ENCODE data around the gene COX6A2.
"Not testable (repeated sequence)": the region's sequence is repeated elsewhere in the genome, so short reads cannot be mapped to it uniquely, and the experiment has no call there.

The COX6A2 gene

GRCh38 chr16:31461921-31462804 is 34.0 kb upstream of the COX6A2 start:
- no peak for DNase-seq (ENCODE audit: insufficient read length, low spot score)
- no peak for FAIRE-seq

DNA sequence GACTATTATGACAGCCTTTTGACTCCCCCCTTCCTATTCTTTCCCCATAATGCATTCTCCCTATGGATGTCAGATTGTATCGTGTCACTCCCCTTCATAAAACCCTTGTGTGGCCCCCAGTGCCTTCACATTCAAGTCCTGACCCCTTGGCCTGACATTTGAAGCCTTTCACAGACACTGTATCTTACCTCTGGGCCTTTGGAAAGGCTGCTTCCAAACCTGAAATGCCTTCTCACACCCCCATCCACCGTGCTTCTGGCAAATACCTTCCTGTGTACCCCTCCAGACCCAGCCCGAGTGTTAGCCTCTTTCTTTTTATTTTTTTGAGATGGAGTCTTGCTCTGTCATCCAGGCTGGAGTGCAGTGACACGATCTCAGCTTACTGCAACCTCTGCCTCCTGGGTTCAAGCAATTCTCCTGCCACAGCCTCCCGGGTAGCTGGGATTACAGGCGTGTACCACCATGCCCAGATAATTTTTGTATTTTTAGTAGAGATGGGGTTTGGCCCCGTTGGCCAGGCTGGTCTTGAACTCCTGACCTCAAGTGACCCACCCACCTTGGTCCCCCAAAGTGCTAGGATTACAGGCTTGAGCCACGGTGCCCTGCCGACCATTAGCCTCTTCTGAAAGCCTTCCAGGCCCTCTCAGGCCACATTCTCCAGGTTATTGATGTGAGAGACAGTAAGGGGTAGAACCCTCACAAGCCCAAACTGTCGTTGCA is 33.2 kb upstream of the COX6A2 start:
- FAIRE-seq: no peak

GRCh38 chr16:31460582-31461002 is 32.4 kb upstream of the COX6A2 start:
- FAIRE-seq: no peak
- no peak for DNase-seq (ENCODE audit: insufficient read length, low spot score)

More for the DNA sequence above, 33.2 kb upstream of the COX6A2 start:
- no peak for DNase-seq (ENCODE audit: insufficient read length, low spot score)

GRCh38 chr16:31459687-31460581 is 31.8 kb upstream of the COX6A2 start:
- peak; percentile 98 for DNase-seq (ENCODE audit: insufficient read length, low spot score)
- FAIRE-seq: no peak

GRCh38 chr16:31458844-31459686 is 30.9 kb upstream of the COX6A2 start, which contains the start of gene ARMC5:
TSS of gene ARMC5 (plus strand) at chr16:31459501. CDS start at chr16:31459525, 24 bp downstream.
- FAIRE-seq: peak; percentile 97
- peak; percentile 93 for DNase-seq (ENCODE audit: insufficient read length, low spot score)

DNA sequence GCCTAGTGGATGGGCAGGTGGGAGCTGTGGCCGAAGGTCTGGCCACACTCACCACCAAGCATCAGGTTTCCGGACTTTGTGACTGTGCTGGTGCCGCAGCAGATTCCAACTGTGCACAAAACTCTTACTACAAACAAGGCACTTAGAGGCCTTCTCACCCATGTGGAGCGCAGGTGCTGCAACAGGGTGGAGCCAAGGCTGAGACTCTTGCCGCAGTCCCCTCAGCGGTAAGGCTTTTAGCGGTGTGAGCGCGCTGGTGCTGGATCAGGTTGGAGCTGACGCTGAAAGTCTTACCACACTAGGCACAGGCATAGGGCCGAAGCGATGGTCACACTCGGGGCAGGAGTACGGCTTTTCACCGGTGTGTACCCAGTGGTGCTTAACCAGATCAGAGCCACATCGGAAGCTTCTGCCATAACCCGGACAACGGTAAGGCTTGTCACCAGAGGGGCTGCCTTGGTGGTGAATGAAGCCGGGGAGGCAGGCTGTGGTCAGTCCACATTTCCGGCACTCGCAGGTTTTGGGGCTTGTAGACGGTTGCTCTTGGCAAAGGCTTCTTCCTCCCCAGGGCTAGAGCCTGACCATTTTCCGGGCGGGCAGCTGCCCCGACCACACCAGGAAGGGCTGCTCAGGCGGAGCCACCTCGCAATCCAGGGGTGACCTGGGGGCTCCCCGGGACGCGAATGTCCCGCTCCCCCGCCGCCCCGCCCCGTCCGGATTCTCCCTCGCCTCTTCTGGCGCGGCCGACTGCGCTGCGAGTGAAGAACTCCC is 30.1 kb upstream of the COX6A2 start:
- no peak for FAIRE-seq
- no peak for DNase-seq (ENCODE audit: insufficient read length, low spot score)

DNA sequence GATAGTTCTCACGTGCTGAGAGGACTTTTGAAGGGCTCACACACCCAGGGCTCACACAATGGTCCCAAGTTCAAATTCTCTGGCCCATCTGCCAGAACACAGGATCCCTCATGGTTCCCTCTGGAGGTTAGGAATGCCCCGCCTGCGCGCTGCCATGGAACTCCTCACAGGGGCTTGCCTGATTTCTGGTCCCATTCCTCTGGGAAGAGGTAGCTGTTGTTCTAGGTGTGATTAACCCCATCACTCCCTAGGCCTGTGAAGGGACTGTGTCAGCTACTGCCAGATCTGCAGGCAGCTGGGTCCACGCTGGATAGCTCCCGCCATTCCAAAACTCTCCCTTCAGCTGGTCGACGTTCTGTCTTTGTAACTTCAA is 28.8 kb upstream of the COX6A2 start:
- FAIRE-seq: no peak

GRCh38 chr16:31455601-31456314 is 27.6 kb upstream of the COX6A2 start:
- no peak for FAIRE-seq
- DNase-seq (ENCODE audit: insufficient read length, low spot score): no peak

More for the DNA sequence above, 28.8 kb upstream of the COX6A2 start:
- no peak for DNase-seq (ENCODE audit: insufficient read length, low spot score)

DNA sequence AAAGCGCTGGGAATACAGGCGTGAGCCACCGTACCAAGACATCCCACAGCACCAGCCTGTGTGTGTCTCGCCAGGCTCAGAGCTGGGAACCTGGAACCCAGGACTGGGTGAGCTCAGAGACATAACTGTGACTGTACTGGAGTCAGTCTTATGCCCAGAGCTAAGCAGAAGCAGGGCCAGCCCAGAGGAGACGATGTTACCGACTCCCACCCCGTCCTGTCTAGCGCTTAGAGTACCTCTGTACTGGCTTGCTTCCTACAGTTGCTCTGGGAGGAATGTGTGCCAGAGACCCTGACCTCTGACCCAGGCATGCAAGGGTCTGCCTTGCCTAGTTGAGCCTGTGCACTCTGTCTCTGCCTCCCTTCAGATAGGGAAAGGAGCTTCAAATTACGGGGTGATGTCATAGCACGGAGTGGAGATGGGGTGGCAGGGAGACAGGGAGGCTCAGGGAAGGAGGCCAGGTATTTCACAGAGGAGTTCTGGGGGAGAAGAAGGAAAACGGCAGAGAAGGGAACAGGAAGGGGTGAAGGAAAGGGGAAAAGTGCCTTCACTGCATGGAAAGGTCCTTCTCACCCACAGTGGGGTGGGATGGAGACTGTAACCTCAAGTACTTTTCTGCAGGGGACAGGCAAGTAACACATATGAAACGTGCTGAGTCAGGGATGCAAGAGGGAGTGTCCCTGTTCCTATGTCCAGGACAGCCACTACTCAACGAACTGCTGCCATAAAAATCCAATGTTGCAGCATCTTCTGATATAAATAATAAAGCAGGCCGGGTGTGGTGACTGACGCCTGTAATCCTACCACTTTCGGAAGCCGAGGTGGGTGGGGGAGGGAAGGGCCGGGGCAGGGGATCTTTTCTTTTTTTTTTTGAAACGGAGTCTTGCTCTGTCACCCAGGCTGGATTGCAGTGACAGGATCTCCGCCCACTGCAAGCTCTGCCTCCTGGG is 25.4 kb upstream of the COX6A2 start:
- FAIRE-seq (no peak), DNase-seq (ENCODE audit: insufficient read length, low spot score) (no peak)

- peak; percentile 64 for DNase-seq (ENCODE audit: insufficient read length, low spot score)
- no peak for FAIRE-seq
These were observed 24.5 kb upstream of the COX6A2 start for GRCh38 chr16:31452631-31453106.

GRCh38 chr16:31451681-31452351 is 23.7 kb upstream of the COX6A2 start:
- peak; percentile 60 for DNase-seq (ENCODE audit: insufficient read length, low spot score)
- FAIRE-seq: no peak

DNA sequence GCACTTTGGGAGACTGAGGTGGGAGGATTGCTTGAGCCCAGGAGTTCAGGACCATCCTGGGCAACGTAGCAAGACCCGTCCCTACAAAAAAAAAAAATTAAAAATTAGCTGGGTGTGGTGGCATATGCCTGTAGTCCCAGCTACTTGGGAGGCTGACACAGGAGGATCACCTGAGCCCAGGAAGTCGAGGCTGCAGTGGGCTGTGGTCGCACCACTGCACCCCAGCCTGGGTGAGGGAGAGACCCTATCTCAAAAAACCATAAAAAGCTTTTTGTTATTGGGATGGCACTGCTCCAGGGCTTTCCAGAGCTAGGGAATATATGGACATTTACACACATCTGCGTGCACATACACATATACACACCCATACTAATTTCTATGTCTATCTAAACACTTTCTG is 23.0 kb upstream of the COX6A2 start:
- DNase-seq (ENCODE audit: insufficient read length, low spot score): no peak
- FAIRE-seq: no peak

GRCh38 chr16:31445931-31446330 is 17.8 kb upstream of the COX6A2 start:
- not testable (repeated sequence) for FAIRE-seq; DNase-seq (ENCODE audit: insufficient read length, low spot score)

DNA sequence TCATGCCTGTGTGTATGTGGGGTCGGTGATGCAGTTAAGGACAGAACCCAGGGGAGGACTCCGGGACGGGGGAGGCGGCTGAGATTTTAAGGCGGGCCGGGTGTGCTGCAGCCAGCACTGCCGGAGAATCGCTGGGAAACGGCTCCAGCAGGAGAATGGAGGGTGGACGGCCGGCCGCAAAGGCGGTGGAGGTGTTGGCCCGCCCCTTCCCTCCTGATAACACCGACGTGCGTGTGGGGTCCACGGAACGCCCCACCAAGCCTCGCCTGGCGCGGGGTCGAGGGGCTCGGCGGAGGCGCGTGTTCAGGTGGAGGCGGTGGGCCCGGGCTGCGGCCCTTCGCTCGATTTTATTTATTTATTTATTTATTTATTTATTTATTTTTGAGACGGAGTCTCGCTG is 13.8 kb upstream of the COX6A2 start:
- no peak for DNase-seq (ENCODE audit: insufficient read length, low spot score)
- no peak for FAIRE-seq

GRCh38 chr16:31440516-31441184 is 12.5 kb upstream of the COX6A2 start:
- no peak for DNase-seq (ENCODE audit: insufficient read length, low spot score)
- no peak for FAIRE-seq

GRCh38 chr16:31439519-31439918 is 11.4 kb upstream of the COX6A2 start:
- no peak for FAIRE-seq
- DNase-seq (ENCODE audit: insufficient read length, low spot score): no peak
